ENCODE measurements around the gene PLVAP.

PLVAP gene

GRCh38 chr19:17420475-17420924, 43.4 kb upstream of the PLVAP start:
- Histone ChIP-seq H3K36me3 (ENCODE audit: control insufficient read depth in 2 of 2, insufficient read depth in 1 of 2, low read length in 2 of 2) (peaks cover 4 to 6% of the 10 kb centered on the region in 2 experiments; a peak in 2 of 3 replicates), H3K27ac (ENCODE audit: extremely low read depth, low read depth, low read length) (peak overlapping the region; percentile 29; the same call in 1 of the 2 replicates), H3K9me3 (ENCODE audit: control insufficient read depth, insufficient read depth, low read depth, low read length) (no peaks in the 10 kb centered on the region), H3K4me3 (ENCODE audit: low read depth, low read length) (peak overlapping the region; percentile 69), H3K4me1 (ENCODE audit: control insufficient read depth, insufficient read depth, low read length) (peaks cover 2% of the 10 kb centered on the region; the same call in 1 of the 2 replicates)
- TF ChIP-seq ZNF600 (tag by site-specific recombination; IDR thresholded peaks at IDR 0.05) (peak; percentile 68; the same call in 1 of the 2 replicates), SETDB1 (IDR thresholded peaks at IDR 0.05; ENCODE audit: insufficient read length, low read length) (no peak), ZNF341 (tag by site-specific recombination; IDR thresholded peaks at IDR 0.05; ENCODE audit: low read depth) (peak; percentile 28; the same call in 1 of the 2 replicates), SCRT2 (tag by site-specific recombination; IDR thresholded peaks at IDR 0.05) (peak; percentile 87), CTCF (tag by site-specific recombination; IDR thresholded peaks at IDR 0.05) (peak; percentile 69), SP2 (tag by site-specific recombination; IDR thresholded peaks at IDR 0.05) (peak; percentile 73), ZNF530 (tag by site-specific recombination; IDR thresholded peaks at IDR 0.05; ENCODE audit: low read depth) (no peak), RBAK (tag by site-specific recombination; IDR thresholded peaks at IDR 0.05) (no peak), ZNF366 (tag by site-specific recombination; conservative IDR thresholded peaks at IDR 0.05) (peak; percentile 35; the same call in 1 of the 2 replicates), ZSCAN16 (tag by site-specific recombination; IDR thresholded peaks at IDR 0.05) (peak; percentile 92), ZNF335 (tag by site-specific recombination; conservative IDR thresholded peaks at IDR 0.05) (peak; percentile 44; the same call in 1 of the 2 replicates), ZFHX2 (tag by site-specific recombination; conservative IDR thresholded peaks at IDR 0.05) (0 out of 2 replicates have a peak, but pooled peaks have one; percentile 9), HIC1 (tag by site-specific recombination; IDR thresholded peaks at IDR 0.05) (peak; percentile 17; the same call in 1 of the 2 replicates), KLF17 (tag by site-specific recombination; IDR thresholded peaks at IDR 0.05) (no peak), ZBTB48 (tag by site-specific recombination; IDR thresholded peaks at IDR 0.05) (peak; percentile 92)
- ChIA-PET CTCF (interaction anchor here (0.7 to 1.7 kb wide), 2 partner anchors 21 to 30 kb away, joined by 6 read pairs; no protein-coding TSS in a partner anchor), POLR2A (no interaction called here)

GRCh38 chr19:17419621-17420474, 42.7 kb upstream of the PLVAP start, which contains the start of gene MVB12A:
MVB12A (plus strand) TSS chr19:17420047; CDS start chr19:17420136, 89 bp downstream.
- CTCF ChIA-PET: interaction anchor here (0.6 to 1.2 kb wide), 5 partner anchors 17 to 28 kb away, joined by 3 to 7 read pairs (median 6); no protein-coding TSS in a partner anchor
- POLR2A ChIA-PET: interaction anchor here (0.6 to 1.6 kb wide), 22 partner anchors 9 to 439 kb away, joined by 3 to 12 read pairs (median 5); partner anchors contain the start of genes BST2, PGLS, RPL18A and SLC27A1
- no peaks in the 10 kb centered on the region; the same call in 1 of the 2 replicates for H3K4me1 ChIP-seq (ENCODE audit: control insufficient read depth, insufficient read depth, low read length)
- no peaks in the 10 kb centered on the region for H3K9me3 ChIP-seq (ENCODE audit: control insufficient read depth, insufficient read depth, low read depth, low read length)
- peak within 1 kb of the TSS; percentile 69 for H3K4me3 ChIP-seq (ENCODE audit: low read depth, low read length)
- H3K27ac ChIP-seq (ENCODE audit: extremely low read depth, low read depth, low read length): peak within 1 kb of the TSS; percentile 37
- H3K36me3 ChIP-seq (ENCODE audit: control insufficient read depth in 2 of 2, insufficient read depth in 1 of 2, low read length in 2 of 2): peaks cover 4 to 6% of the 10 kb centered on the region in 2 experiments; a peak in 2 of 3 replicates
- TF ChIP-seq ZNF24 (tag by site-specific recombination; IDR thresholded peaks at IDR 0.05) (peak; percentile 59; the same call in 1 of the 2 replicates), SP7 (tag by site-specific recombination; IDR thresholded peaks at IDR 0.05) (peak; percentile 82), ZNF433 (tag by site-specific recombination; IDR thresholded peaks at IDR 0.05; ENCODE audit: low read depth) (no peak), ZBTB17 (tag by site-specific recombination; IDR thresholded peaks at IDR 0.05) (peak; percentile 98), ZNF248 (tag by site-specific recombination; IDR thresholded peaks at IDR 0.05) (no peak), GLIS1 (tag by site-specific recombination; IDR thresholded peaks at IDR 0.05) (peak; percentile 31; the same call in 1 of the 2 replicates), SP3 (tag by site-specific recombination; IDR thresholded peaks at IDR 0.05) (peak; percentile 96), ZNF398 (tag by site-specific recombination; IDR thresholded peaks at IDR 0.05) (peak; percentile 72), ZNF335 (tag by site-specific recombination; conservative IDR thresholded peaks at IDR 0.05) (peak; percentile 59)

Data from HEK293 (cell line).